ENCODE measurements around the gene GRK4. TPM values are rescaled to one million over a fixed set of nuclear protein-coding genes. Genes with fewer than 3 reads are reported as not detected.
A peak's percentile ranks its signal among the peaks of the same experiment; 100 is the strongest.

Gene GRK4
- total and polyA plus RNA-seq, 2 of the 8 experiments (the other 6 are each of a cell fraction or from before 2014, with no cell fraction given): 0.77 to 1.8 TPM

DNA sequence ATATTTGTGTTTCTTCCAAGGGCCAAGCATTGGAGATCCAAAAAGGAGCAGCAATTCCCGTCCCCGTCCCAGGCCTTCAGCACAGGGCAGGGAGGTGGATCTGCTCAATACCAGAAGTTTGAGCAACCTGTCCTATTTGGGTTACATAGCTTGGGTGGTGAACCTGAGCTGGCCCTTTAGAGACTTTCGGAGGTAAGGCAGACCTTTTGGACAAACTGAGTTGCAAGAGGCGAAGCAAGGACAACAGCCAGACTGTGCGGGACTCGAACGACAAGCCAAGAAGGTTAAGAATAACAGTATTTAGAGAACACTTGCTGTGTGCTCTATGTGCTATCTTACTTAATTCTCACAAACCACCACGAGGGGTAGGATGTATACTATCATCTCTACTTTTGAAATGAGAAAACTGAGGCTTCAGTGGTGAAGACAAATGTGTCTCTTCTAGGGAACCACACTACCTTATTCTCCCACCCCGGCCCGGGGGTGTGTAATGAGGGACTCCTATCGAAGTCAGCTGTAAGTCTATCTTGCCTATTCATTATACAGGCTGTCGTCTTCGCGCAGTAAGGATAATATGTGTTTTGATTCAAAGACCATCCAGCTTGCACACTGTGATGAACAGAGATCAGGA lies 1.4 kb upstream of the GRK4 start:
- Histone ChIP-seq H2BK5ac (ENCODE audit: low read depth, low read length) (no peak overlapping the region), H2BK12ac (ENCODE audit: low read depth, low read length) (no peak overlapping the region), H4K20me1 (replicated peaks in 1 of 2; ENCODE audit: control insufficient read depth in 1 of 2, insufficient read depth in 2 of 2, low read length in 2 of 2) (peaks cover 2 to 8% of the 10 kb centered on the region in 2 experiments), H3K79me2 (ENCODE audit: control insufficient read depth in 1 of 2, insufficient read depth in 2 of 2, low read length in 2 of 2) (peaks cover 2 to 43% of the 10 kb centered on the region in 2 experiments; a peak in 3 of 4 replicates), H4K5ac (ENCODE audit: insufficient read length, low read depth, low read length) (no peak overlapping the region), H3K4me3 (ENCODE audit: extremely low read depth in 1 of 4, insufficient read depth in 2 of 4, low read depth in 3 of 4, low read length in 4 of 4) (peak overlapping the region; percentile 75 to 79 (median 76)), H4K8ac (ENCODE audit: extremely low read depth, insufficient read depth, low read length) (no peak overlapping the region), H2AK5ac (ENCODE audit: low read depth, low read length) (no peak overlapping the region), H2BK120ac (replicated peaks; ENCODE audit: low read depth, low read length) (no peak overlapping the region), H3K4me1 (replicated peaks in 1 of 4; ENCODE audit: control insufficient read depth in 3 of 4, insufficient read depth in 4 of 4, low read length in 3 of 4) (peaks cover 3 to 9% (median 6%) of the 10 kb centered on the region in 4 experiments; a peak in 5 of 7 replicates), H3K14ac (ENCODE audit: insufficient read length) (no peak overlapping the region), H3K23ac (ENCODE audit: insufficient read length) (no peak overlapping the region), H3K18ac (ENCODE audit: extremely low read depth, low read length) (no peak overlapping the region), H2AFZ (ENCODE audit: low read length) (no peak overlapping the region), H3K79me1 (ENCODE audit: low read depth, low read length) (peaks cover 5% of the 10 kb centered on the region), H3K4me2 (ENCODE audit: insufficient read depth in 1 of 2, low read depth in 2 of 2, low read length in 2 of 2) (peak overlapping the region; percentile 87 to 89), H2BK15ac (ENCODE audit: low read length) (no peak overlapping the region), H3K9me3 (ENCODE audit: insufficient read depth in 2 of 2, low read depth in 1 of 2, low read length in 1 of 2) (no peaks in the 10 kb centered on the region), H3K56ac (replicated peaks; ENCODE audit: insufficient read length, low read depth, low read length) (no peak overlapping the region), H4K91ac (replicated peaks; ENCODE audit: insufficient read length, low read length) (no peak overlapping the region), H3K4ac (replicated peaks; ENCODE audit: insufficient read length, low read depth, low read length) (no peak overlapping the region), H2BK20ac (ENCODE audit: low read length) (no peak overlapping the region), H3K9ac (replicated peaks in 1 of 4; ENCODE audit: extremely low read depth in 1 of 4, low read depth in 3 of 4, low read length in 3 of 4) (peak overlapping the region in 2 of 4 experiments; percentile 72 to 88; a peak in 3 of 7 replicates), H3K36me3 (ENCODE audit: control insufficient read depth in 2 of 4, insufficient read depth in 4 of 4, low read length in 3 of 4) (peaks cover 10 to 24% (median 12%) of the 10 kb centered on the region in 4 experiments), H3K27me3 (replicated peaks in 1 of 4; ENCODE audit: control insufficient read depth in 3 of 4, extremely low read depth in 1 of 4, insufficient read depth in 3 of 4, low read length in 3 of 4) (peaks cover 0 to 7% (median 6%) of the 10 kb centered on the region in 4 experiments; a peak in 4 of 7 replicates), H3K23me2 (ENCODE audit: low read depth, low read length) (peaks cover 16% of the 10 kb centered on the region; the same call in 1 of the 2 replicates), H3K27ac (ENCODE audit: low read depth, low read length) (no peak overlapping the region)
- no peak for FAIRE-seq
- ChIA-PET CTCF (ENCODE audit: partially characterized antibody) (interaction anchor here (0.7 to 1.7 kb wide), 6 partner anchors 10 to 698 kb away, joined by 3 to 5 read pairs (median 4); no protein-coding TSS in a partner anchor), POLR2A (ENCODE audit: partially characterized antibody) (interaction anchor here (0.6 to 3.4 kb wide), 9 partner anchors 8 to 94 kb away, joined by 3 to 13 read pairs (median 3); no protein-coding TSS in a partner anchor)
- DNase-seq (ENCODE audit: low read depth in 1 of 2, low spot score in 2 of 2): no peak
- 78% methylated on average over 14 of the region's 14 CpGs; no CpG with 5 or more reads in 1 of the 2 experiments for WGBS, 2 experiments (ENCODE audit: extremely low coverage in 1 of 2, insufficient coverage in 1 of 2, insufficient read length in 1 of 2, insufficient replicate concordance in 2 of 2, low coverage in 1 of 2, low lambda C conversion rate in 2 of 2, missing lambda C conversion rate in 1 of 2)
- TF ChIP-seq, protein P1, sequence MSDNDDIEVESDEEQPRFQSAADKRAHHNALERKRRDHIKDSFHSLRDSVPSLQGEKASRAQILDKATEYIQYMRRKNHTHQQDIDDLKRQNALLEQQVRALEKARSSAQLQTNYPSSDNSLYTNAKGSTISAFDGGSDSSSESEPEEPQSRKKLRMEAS (IDR thresholded peaks at IDR 0.05): no peak
- TF ChIP-seq GTF2F1 (IDR thresholded peaks at IDR 0.05; ENCODE audit: borderline replicate concordance, low read depth, low read length) (no peak), E2F6 (IDR thresholded peaks at IDR 0.05) (no peak), TBP (IDR thresholded peaks at IDR 0.05; ENCODE audit: low read depth, low read length) (no peak), EP300 (IDR thresholded peaks at IDR 0.05; ENCODE audit: borderline replicate concordance in 1 of 2, low read depth in 2 of 2, low read length in 2 of 2) (no peak), NRF1 (IDR thresholded peaks at IDR 0.05; ENCODE audit: low read depth, low read length) (no peak), SAP30 (IDR thresholded peaks at IDR 0.05; ENCODE audit: insufficient read depth, insufficient replicate concordance, low read length) (no peak), SIN3A (conservative IDR thresholded peaks at IDR 0.05 in 1 of 2, IDR thresholded peaks at IDR 0.05 in 1 of 2; ENCODE audit: low read depth in 1 of 2, low read length in 2 of 2) (no peak), RAD21 (IDR thresholded peaks at IDR 0.05 in 1 of 2, conservative IDR thresholded peaks at IDR 0.05 in 1 of 2; ENCODE audit: low read depth in 2 of 2, low read length in 2 of 2) (no peak)
